ENCODE results near the gene FANCC.

FANCC gene

GRCh38 chr9:95127249-95128176 is 190.0 kb downstream of the FANCC start:
- no peaks in the 10 kb centered on the region for H3K9me3 ChIP-seq (ENCODE audit: severe bottlenecking)
- H3K4me3 ChIP-seq (ENCODE audit: low read depth, low read length) = no peak overlapping the region
- peaks cover 10% of the 10 kb centered on the region for H3K36me3 ChIP-seq
- peak; percentile 86 for DNase-seq
- no peaks in the 10 kb centered on the region for H3K27me3 ChIP-seq (ENCODE audit: insufficient read depth, low read depth, severe bottlenecking)
- peak; percentile 96 for TF ChIP-seq CTCF (IDR thresholded peaks at IDR 0.05; ENCODE audit: low read depth, low read length)
- H3K27ac ChIP-seq = no peak overlapping the region

- Histone ChIP-seq H3K27me3 (ENCODE audit: insufficient read depth, low read depth, severe bottlenecking) (no peaks in the 10 kb centered on the region), H3K27ac (no peak overlapping the region), H3K36me3 (peaks cover 10% of the 10 kb centered on the region), H3K9me3 (ENCODE audit: severe bottlenecking) (no peaks in the 10 kb centered on the region), H3K4me3 (ENCODE audit: low read depth, low read length) (no peak overlapping the region)
- no peak for TF ChIP-seq CTCF (IDR thresholded peaks at IDR 0.05; ENCODE audit: low read depth, low read length)
- DNase-seq = no peak
Observed at GRCh38 chr9:95126739-95127138, 190.8 kb downstream of the FANCC start.

- Histone ChIP-seq H3K27me3 (ENCODE audit: insufficient read depth, low read depth, severe bottlenecking) (no peaks in the 10 kb centered on the region), H3K27ac (no peak overlapping the region), H3K4me3 (ENCODE audit: low read depth, low read length) (no peak overlapping the region), H3K9me3 (ENCODE audit: severe bottlenecking) (no peaks in the 10 kb centered on the region), H3K36me3 (peaks cover 10% of the 10 kb centered on the region)
- no peak for TF ChIP-seq CTCF (IDR thresholded peaks at IDR 0.05; ENCODE audit: low read depth, low read length)
- no peak for DNase-seq
Observed at GRCh38 chr9:95125652-95126051, 191.9 kb downstream of the FANCC start.

- Histone ChIP-seq H3K4me3 (ENCODE audit: low read depth, low read length) (no peak overlapping the region), H3K27me3 (ENCODE audit: insufficient read depth, low read depth, severe bottlenecking) (no peaks in the 10 kb centered on the region), H3K9me3 (ENCODE audit: severe bottlenecking) (no peaks in the 10 kb centered on the region), H3K27ac (no peak overlapping the region), H3K36me3 (peaks cover 10% of the 10 kb centered on the region)
- peak; percentile 78 for TF ChIP-seq CTCF (IDR thresholded peaks at IDR 0.05; ENCODE audit: low read depth, low read length)
- DNase-seq = peak; percentile 65
Observed at GRCh38 chr9:95124582-95125367, 192.7 kb downstream of the FANCC start.

- no peak overlapping the region for H3K4me3 ChIP-seq (ENCODE audit: low read depth, low read length)
- no peak overlapping the region for H3K27ac ChIP-seq
- peaks cover 10% of the 10 kb centered on the region for H3K36me3 ChIP-seq
- H3K27me3 ChIP-seq (ENCODE audit: insufficient read depth, low read depth, severe bottlenecking) = no peaks in the 10 kb centered on the region
- TF ChIP-seq CTCF (IDR thresholded peaks at IDR 0.05; ENCODE audit: low read depth, low read length) = no peak
- H3K9me3 ChIP-seq (ENCODE audit: severe bottlenecking) = no peaks in the 10 kb centered on the region
- no peak for DNase-seq
Observed at GRCh38 chr9:95120781-95121370, 196.6 kb downstream of the FANCC start.

Measured in WERI-Rb-1 (cell line).